Activated naive CD4-positive, alpha-beta T cell treated with anti-CD3 and anti-CD28 coated beads, Interleukin-2, amount 50 U/mL, for 72 hours (primary cell): ENCODE results near the gene FAM43B. TPM values are rescaled to one million over a fixed set of nuclear protein-coding genes. Genes with fewer than 3 reads are reported as not detected.

ENCODE experiments used
- ATAC-seq, 2 donors: fragments of 150-1000 bp; cut with Tn5 transposase; 2 replicates each; pipeline ENCODE4 v1.10.0; 2021; ENCODE audit warnings: mild to moderate bottlenecking in 2 of 2, moderate library complexity in 2 of 2
- DNase-seq, 2 donors: peaks; one replicate each; pipeline ENCODE4 v3.0.0; 2021 to 2022; ENCODE audit warnings: low spot score in 2 of 2
- H3K27ac Mint-ChIP-seq, 2 donors: one replicate each; pipeline ENCODE4 v1.8.0; 2022; ENCODE audit warnings: mild to moderate bottlenecking in 2 of 2, mixed read lengths in 2 of 2
- H3K36me3 Mint-ChIP-seq, 2 donors: one replicate each; pipeline ENCODE4 v1.8.0; 2022; ENCODE audit warnings: mixed read lengths in 2 of 2
- H3K9me3 Mint-ChIP-seq, 2 donors: one replicate each; pipeline ENCODE4 v1.8.0; 2022; ENCODE audit warnings: mixed read lengths in 2 of 2
- total RNA-seq, 2 donors: library from RNA; stranded (reverse); gene quantifications; one replicate each; pipeline ENCODE4 v1.2.3, GENCODE V29; 2022

Gene FAM43B
- total RNA-seq, 2 donors from 2014 or later = not detected

GRCh38 chr1:20538760-20539551 lies 13.4 kb upstream of the FAM43B start:
- H3K9me3 Mint-ChIP-seq = no peaks in the 10 kb centered on the region
- no peak overlapping the region for H3K27ac Mint-ChIP-seq
- no peak for DNase-seq
- ATAC-seq = no peak
- no peaks in the 10 kb centered on the region for H3K36me3 Mint-ChIP-seq

GRCh38 chr1:20540281-20540680 lies 12.1 kb upstream of the FAM43B start:
- Mint-ChIP-seq H3K9me3 (no peaks in the 10 kb centered on the region), H3K27ac (no peak overlapping the region), H3K36me3 (no peaks in the 10 kb centered on the region)

GRCh38 chr1:20546637-20547036 lies 5.7 kb upstream of the FAM43B start:
- DNase-seq (no peak), ATAC-seq (no peak)
- no peaks in the 10 kb centered on the region for H3K36me3 Mint-ChIP-seq
- no peak overlapping the region for H3K27ac Mint-ChIP-seq
- H3K9me3 Mint-ChIP-seq = no peaks in the 10 kb centered on the region

More at GRCh38 chr1:20540281-20540680, 12.1 kb upstream of the FAM43B start:
- no peak for ATAC-seq
- DNase-seq = no peak

GRCh38 chr1:20551161-20551560 lies 1.2 kb upstream of the FAM43B start:
- H3K27ac Mint-ChIP-seq = no peak overlapping the region
- ATAC-seq = no peak
- no peak for DNase-seq
- H3K36me3 Mint-ChIP-seq = no peaks in the 10 kb centered on the region
- no peaks in the 10 kb centered on the region for H3K9me3 Mint-ChIP-seq

GRCh38 chr1:20552728-20553445 lies 514 bp downstream of the FAM43B start:
- no peak for DNase-seq
- H3K27ac Mint-ChIP-seq = no peak overlapping the region
- no peak for ATAC-seq
- H3K9me3 Mint-ChIP-seq = no peaks in the 10 kb centered on the region
- no peaks in the 10 kb centered on the region for H3K36me3 Mint-ChIP-seq

- H3K9me3 Mint-ChIP-seq = no peaks in the 10 kb centered on the region
- no peak overlapping the region for H3K27ac Mint-ChIP-seq
- no peaks in the 10 kb centered on the region for H3K36me3 Mint-ChIP-seq
- no peak for ATAC-seq
- no peak for DNase-seq
These were observed 2.8 kb downstream of the FAM43B start for GRCh38 chr1:20555025-20555757.

- DNase-seq (no peak), ATAC-seq (no peak)
- Mint-ChIP-seq H3K36me3 (no peaks in the 10 kb centered on the region), H3K27ac (no peak overlapping the region), H3K9me3 (no peaks in the 10 kb centered on the region)
These were observed 3.4 kb downstream of the FAM43B start for GRCh38 chr1:20555758-20556120.

GRCh38 chr1:20558191-20558590 lies 5.8 kb downstream of the FAM43B start:
- no peaks in the 10 kb centered on the region for H3K9me3 Mint-ChIP-seq
- no peak for ATAC-seq

GRCh38 chr1:20560966-20561365 lies 8.6 kb downstream of the FAM43B start:
- Mint-ChIP-seq H3K27ac (no peak overlapping the region), H3K36me3 (no peaks in the 10 kb centered on the region), H3K9me3 (no peaks in the 10 kb centered on the region)
- DNase-seq = no peak
- ATAC-seq = no peak

More at GRCh38 chr1:20558191-20558590, 5.8 kb downstream of the FAM43B start:
- DNase-seq = no peak
- H3K36me3 Mint-ChIP-seq = no peaks in the 10 kb centered on the region
- H3K27ac Mint-ChIP-seq = no peak overlapping the region

GRCh38 chr1:20565234-20565633 lies 12.9 kb downstream of the FAM43B start:
- ATAC-seq (no peak), DNase-seq (no peak)
- no peak overlapping the region for H3K27ac Mint-ChIP-seq
- peaks cover 0 to 5% of the 10 kb centered on the region in 2 donors for H3K9me3 Mint-ChIP-seq
- peaks cover 0 to 2% of the 10 kb centered on the region in 2 donors for H3K36me3 Mint-ChIP-seq

GRCh38 chr1:20569523-20570098 lies 17.2 kb downstream of the FAM43B start:
- Mint-ChIP-seq H3K36me3 (peaks cover 5 to 7% of the 10 kb centered on the region in 2 donors), H3K9me3 (peaks cover 0 to 15% of the 10 kb centered on the region in 2 donors), H3K27ac (no peak overlapping the region)
- no peak for DNase-seq
- ATAC-seq = no peak

GRCh38 chr1:20571427-20571826 lies 19.1 kb downstream of the FAM43B start:
- H3K36me3 Mint-ChIP-seq = peaks cover 5 to 7% of the 10 kb centered on the region in 2 donors
- DNase-seq (no peak), ATAC-seq (no peak)
- no peak overlapping the region for H3K27ac Mint-ChIP-seq
- H3K9me3 Mint-ChIP-seq = peaks cover 0 to 15% of the 10 kb centered on the region in 2 donors

GRCh38 chr1:20573987-20574386 lies 21.6 kb downstream of the FAM43B start:
- H3K36me3 Mint-ChIP-seq = peaks cover 5 to 7% of the 10 kb centered on the region in 2 donors
- DNase-seq (no peak), ATAC-seq (no peak)
- peaks cover 0 to 15% of the 10 kb centered on the region in 2 donors for H3K9me3 Mint-ChIP-seq
- H3K27ac Mint-ChIP-seq = no peak overlapping the region

- H3K27ac Mint-ChIP-seq = no peak overlapping the region
These were observed 22.5 kb downstream of the FAM43B start for GRCh38 chr1:20574686-20575540.

GRCh38 chr1:20575541-20576336 lies 23.4 kb downstream of the FAM43B start:
- ATAC-seq (no peak), DNase-seq (no peak)
- Mint-ChIP-seq H3K9me3 (peaks cover 0 to 10% of the 10 kb centered on the region in 2 donors), H3K27ac (no peak overlapping the region), H3K36me3 (peaks cover 0 to 7% of the 10 kb centered on the region in 2 donors)

More at GRCh38 chr1:20574686-20575540, 22.5 kb downstream of the FAM43B start:
- DNase-seq (peak in 1 of 2 donors; percentile 92), ATAC-seq (peak; percentile 29 to 93)
- peaks cover 0 to 12% of the 10 kb centered on the region in 2 donors for H3K9me3 Mint-ChIP-seq
- peaks cover 5 to 7% of the 10 kb centered on the region in 2 donors for H3K36me3 Mint-ChIP-seq
